Activated T-helper 1 cell treated with anti-CD3 and anti-CD28 coated beads, Interleukin-12 subunit alpha, Interleukin-12 subunit beta, Interleukin-2, Interleukin-4 antibody, amounts not matched to agents 30 ng/mL and 10 ng/mL and 1 ng/mL, durations not matched to agents 14 hours and 24 hours and 36 hours (primary cell): ENCODE results near the gene XPO4. TPM values are rescaled to one million over a fixed set of nuclear protein-coding genes. Genes with fewer than 3 reads are reported as not detected.

Source experiments
- total RNA-seq: library from RNA; stranded (reverse); gene quantifications from 2 replicates; pipeline ENCODE4 v1.2.3, GENCODE V29; 2022

XPO4 gene
- total RNA-seq, 1 donor from 2014 or later, result 34.1 TPM

Other genes starting within 250 kb of the XPO4 start
- gene IL17D, start 199.0 kb downstream of the XPO4 start, total RNA-seq, result 0.15 and 0.29 TPM in 2 replicates
- gene EEF1AKMT1, start 128.8 kb downstream of the XPO4 start, total RNA-seq, result 8.7 and 12.9 TPM in 2 replicates
- gene LATS2, start 158.8 kb upstream of the XPO4 start, total RNA-seq, result 2.2 and 2.5 TPM in 2 replicates
- gene SAP18, start 237.4 kb upstream of the XPO4 start, total RNA-seq, result 265 and 280 TPM in 2 replicates